OCI-LY3 (cell line): ENCODE data around the gene FAM117B.

Source experiments
- H2AFZ ChIP-seq: fragments of 200-600, 300-600 bp; shearing (Covaris generic); 2 replicates; pipeline ENCODE4 v1.6.0; 2014; ENCODE audit warnings: antibody characterized with exemption, low read depth, low read length
- H3K27ac ChIP-seq: fragments of 200-600, 300-600 bp; sonication (generic); 2 replicates; pipeline ENCODE4 v1.5.1; 2014; ENCODE audit warnings: mild to moderate bottlenecking, low read length, moderate library complexity, mixed read lengths
- H3K27me3 ChIP-seq: fragments of 200-600, 300-600 bp; sonication (generic); 2 replicates; pipeline ENCODE4 v1.6.1; 2014; ENCODE audit warnings: low read depth, low read length, mixed read lengths
- H3K36me3 ChIP-seq: fragments of 200-600, 300-600 bp; sonication (generic); replicated peaks from 2 replicates; pipeline ENCODE3; 2014; ENCODE audit warnings: low read depth, low read length, mixed read lengths
- H3K4me1 ChIP-seq: fragments of 300-600, 200-600 bp; sonication (generic); 2 replicates; pipeline ENCODE4 v1.6.1; 2014; ENCODE audit warnings: low read length, mixed read lengths
- H3K4me2 ChIP-seq: fragments of 200-600, 300-600 bp; sonication (generic); 2 replicates; pipeline ENCODE4 v1.6.1; 2014; ENCODE audit warnings: low read length, mixed read lengths
- H3K4me3 ChIP-seq: fragments of 300-600, 200-600 bp; sonication (generic); 2 replicates; pipeline ENCODE4 v1.5.1; 2014; ENCODE audit warnings: antibody characterized with exemption, mild to moderate bottlenecking, low read length, moderate library complexity
- H3K79me2 ChIP-seq: fragments of 300-600, 200-600 bp; shearing (Covaris generic); 2 replicates; pipeline ENCODE4 v1.6.1; 2014; ENCODE audit warnings: mild to moderate bottlenecking, low read length, mixed read lengths
- H3K9ac ChIP-seq: fragments of 300-600, 200-600 bp; shearing (Covaris generic); 2 replicates; pipeline ENCODE4 v1.6.0; 2014; ENCODE audit warnings: mild to moderate bottlenecking, low read length, moderate library complexity
- H3K9me3 ChIP-seq: fragments of 200-600, 300-600 bp; shearing (Covaris generic); 2 replicates; pipeline ENCODE4 v1.6.1; 2014; ENCODE audit warnings: low read length, mixed read lengths; ENCODE audit not compliant: insufficient read depth
- H4K20me1 ChIP-seq: fragments of 200-600, 300-600 bp; sonication (generic); 2 replicates; pipeline ENCODE4 v1.6.1; 2016; ENCODE audit warnings: low read length, mixed read lengths; ENCODE audit not compliant: insufficient read depth
- CTCF ChIP-seq: fragments of 200-600, 300-600 bp; sonication (generic); IDR thresholded peaks from 2 replicates; pipeline ENCODE4 v1.5.1; 2014; ENCODE audit warnings: antibody characterized with exemption, low read length, low read depth
- EZH2phosphoT487 ChIP-seq: fragments of 200-600 bp; shearing (Covaris generic); IDR thresholded peaks from 2 replicates; pipeline ENCODE4 v1.6.1; 2018; ENCODE audit warnings: antibody characterized with exemption, mixed run types, low read depth

FAM117B gene

GRCh38 chr2:202679980-202680379 lies 45.2 kb downstream of the FAM117B start:
- H2AFZ ChIP-seq: no peak overlapping the region
- TF ChIP-seq CTCF (no peak), EZH2phosphoT487 (no peak)
- no peak overlapping the region for H3K4me2 ChIP-seq
- no peak overlapping the region for H3K27ac ChIP-seq
- no peak overlapping the region for H3K4me3 ChIP-seq
- H3K36me3 ChIP-seq: peaks cover 7% of the 10 kb centered on the region
- H3K9ac ChIP-seq: no peak overlapping the region
- H3K79me2 ChIP-seq: peaks cover 30% of the 10 kb centered on the region
- 0 out of 2 replicates have a peak, but pooled peaks cover 3% of the 10 kb centered on the region for H4K20me1 ChIP-seq
- peaks cover under 1% of the 10 kb centered on the region; the same call in 1 of the 2 replicates for H3K4me1 ChIP-seq
- no peaks in the 10 kb centered on the region for H3K27me3 ChIP-seq
- H3K9me3 ChIP-seq: peaks cover 11% of the 10 kb centered on the region

DNA sequence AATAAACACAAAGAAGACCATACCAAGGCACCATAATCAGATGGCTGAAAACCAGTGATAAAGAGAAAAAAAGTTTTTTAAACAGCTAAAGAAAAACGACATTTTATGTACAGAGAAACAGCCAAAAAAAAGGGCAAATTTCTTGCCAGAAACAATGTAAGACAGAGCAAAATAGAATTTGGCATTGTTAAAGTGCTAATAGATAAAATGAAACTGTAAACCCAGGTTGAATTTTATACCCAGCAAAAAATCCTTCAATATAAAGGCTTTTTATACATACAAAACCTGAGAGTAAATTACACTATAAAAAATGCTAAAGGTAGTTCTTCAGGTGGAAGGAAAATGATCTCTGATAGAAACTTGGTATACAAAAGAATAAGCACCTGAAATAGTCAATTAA lies 45.7 kb downstream of the FAM117B start:
- Histone ChIP-seq H3K9ac (no peak overlapping the region), H3K27ac (no peak overlapping the region), H3K4me1 (no peaks in the 10 kb centered on the region), H3K9me3 (peaks cover 11% of the 10 kb centered on the region), H3K79me2 (peaks cover 25% of the 10 kb centered on the region), H3K36me3 (peaks cover 7% of the 10 kb centered on the region), H3K4me2 (no peak overlapping the region), H4K20me1 (0 out of 2 replicates have a peak, but pooled peaks cover 3% of the 10 kb centered on the region), H2AFZ (no peak overlapping the region), H3K27me3 (no peaks in the 10 kb centered on the region), H3K4me3 (no peak overlapping the region)
- TF ChIP-seq CTCF (no peak), EZH2phosphoT487 (no peak)

- Histone ChIP-seq H3K79me2 (peaks cover 19% of the 10 kb centered on the region), H3K36me3 (peaks cover 7% of the 10 kb centered on the region), H3K27me3 (no peaks in the 10 kb centered on the region), H3K4me3 (no peak overlapping the region), H3K4me2 (no peak overlapping the region), H3K9me3 (peaks cover 11% of the 10 kb centered on the region), H4K20me1 (0 out of 2 replicates have a peak, but pooled peaks cover 3% of the 10 kb centered on the region), H3K27ac (no peak overlapping the region), H3K4me1 (no peaks in the 10 kb centered on the region), H3K9ac (no peak overlapping the region), H2AFZ (no peak overlapping the region)
- TF ChIP-seq CTCF (no peak), EZH2phosphoT487 (no peak)
Measured at GRCh38 chr2:202681688-202682205, 47.0 kb downstream of the FAM117B start.

DNA sequence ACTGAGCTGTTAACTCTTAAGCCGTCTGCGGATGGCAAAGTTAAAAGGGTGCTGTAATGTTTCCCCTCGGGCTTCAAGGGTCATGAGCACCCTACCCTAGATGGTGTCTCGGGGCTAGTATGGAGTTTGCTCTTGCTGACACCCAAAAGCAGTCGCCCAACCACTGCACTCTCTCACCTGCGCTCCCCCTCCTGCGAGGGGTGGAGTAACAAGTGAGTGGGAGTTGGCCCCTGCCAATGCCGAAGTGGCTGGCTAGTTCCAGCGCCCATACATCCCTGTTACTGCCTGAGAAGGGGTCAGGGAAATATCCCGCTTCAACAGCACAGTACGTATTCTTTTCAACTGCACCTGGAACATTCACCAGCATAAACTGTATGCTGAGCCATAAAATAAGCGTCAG lies 47.5 kb downstream of the FAM117B start:
- H3K27ac ChIP-seq: no peak overlapping the region
- H3K79me2 ChIP-seq: peaks cover 17% of the 10 kb centered on the region
- no peak overlapping the region for H3K9ac ChIP-seq

More for the DNA sequence above, 47.5 kb downstream of the FAM117B start:
- Histone ChIP-seq H3K36me3 (peaks cover 7% of the 10 kb centered on the region), H3K4me2 (no peak overlapping the region), H4K20me1 (0 out of 2 replicates have a peak, but pooled peaks cover 3% of the 10 kb centered on the region), H3K4me3 (no peak overlapping the region), H3K4me1 (no peaks in the 10 kb centered on the region), H2AFZ (no peak overlapping the region), H3K27me3 (no peaks in the 10 kb centered on the region), H3K9me3 (peaks cover 11% of the 10 kb centered on the region)
- TF ChIP-seq CTCF (no peak), EZH2phosphoT487 (no peak)
